OCI-LY1 (cell line): ENCODE measurements around the gene GLIPR2.

Experiments
- H2AFZ ChIP-seq: fragments of 200-600 bp; sonication (generic), shearing (Covaris generic); 2 replicates; pipeline ENCODE4 v1.6.0; 2014; ENCODE audit warnings: antibody characterized with exemption, mild to moderate bottlenecking, low read length
- H3F3A ChIP-seq: fragments of 200-600 bp; sonication (generic), shearing (Covaris generic); 2 replicates; pipeline ENCODE4 v1.6.0; 2014; ENCODE audit warnings: mild to moderate bottlenecking, antibody characterized with exemption, low read length, moderate library complexity; ENCODE audit not compliant: insufficient read depth
- H3K27ac ChIP-seq: fragments of 200-600 bp; sonication (generic); 2 replicates; pipeline ENCODE4 v1.5.1; 2014; ENCODE audit warnings: low read length, mixed run types, mild to moderate bottlenecking, low read depth; ENCODE audit not compliant: poor library complexity, severe bottlenecking
- H3K27me3 ChIP-seq: fragments of 200-600 bp; sonication (generic); 2 replicates; pipeline ENCODE4 v1.6.0; 2014; ENCODE audit warnings: antibody characterized with exemption, mild to moderate bottlenecking, low read length, moderate library complexity; ENCODE audit not compliant: insufficient read depth
- H3K36me3 ChIP-seq: fragments of 200-600 bp; sonication (generic); 2 replicates; pipeline ENCODE4 v1.6.1; 2014; ENCODE audit warnings: mild to moderate bottlenecking, antibody characterized with exemption, low read length, moderate library complexity, mixed read lengths; ENCODE audit not compliant: insufficient read depth
- H3K4me1 ChIP-seq: fragments of 200-600 bp; sonication (generic); 2 replicates; pipeline ENCODE4 v1.5.1; 2014; ENCODE audit warnings: mild to moderate bottlenecking, low read length, moderate library complexity; ENCODE audit not compliant: insufficient read depth, severe bottlenecking
- H3K4me2 ChIP-seq: fragments of 200-600 bp; sonication (generic), shearing (Covaris generic); 2 replicates; pipeline ENCODE4 v1.6.1; 2014; ENCODE audit warnings: low read length
- H3K4me3 ChIP-seq: fragments of 200-600 bp; sonication (generic); 2 replicates; pipeline ENCODE4 v1.5.1; 2014; ENCODE audit warnings: low read length, low read depth, mild to moderate bottlenecking, mixed read lengths; ENCODE audit not compliant: poor library complexity, severe bottlenecking
- H3K79me2 ChIP-seq: fragments of 200-600 bp; shearing (Covaris generic); 2 replicates; pipeline ENCODE4 v1.6.1; 2016; ENCODE audit warnings: mixed run types, low read length, mixed read lengths; ENCODE audit not compliant: insufficient read depth
- H3K9ac ChIP-seq: fragments of 200-600 bp; sonication (generic), shearing (Covaris generic); 2 replicates; pipeline ENCODE4 v1.6.1; 2014; ENCODE audit warnings: mild to moderate bottlenecking, low read length, mixed read lengths
- H3K9me2 ChIP-seq: fragments of 200-600 bp; sonication (generic), shearing (Covaris generic); 2 replicates; pipeline ENCODE4 v1.6.1; 2014; ENCODE audit warnings: low read depth, mild to moderate bottlenecking, low read length, mixed read lengths
- H3K9me3 ChIP-seq: fragments of 200-600 bp; shearing (Covaris generic); 2 replicates; pipeline ENCODE4 v1.6.1; 2014; ENCODE audit warnings: low read length, mixed read lengths
- H4K20me1 ChIP-seq: fragments of 200-600 bp; sonication (generic), shearing (Covaris generic); 2 replicates; pipeline ENCODE4 v1.6.0; 2016; ENCODE audit warnings: mild to moderate bottlenecking, low read length; ENCODE audit not compliant: insufficient read depth
- CTCF ChIP-seq: fragments of 200-600 bp; sonication (generic), shearing (Covaris generic); IDR thresholded peaks from 2 replicates; pipeline ENCODE4 v1.5.1; 2017; ENCODE audit warnings: mild to moderate bottlenecking, antibody characterized with exemption, low read length, moderate library complexity, mixed read lengths
- EZH2 ChIP-seq: fragments of 200-600 bp; sonication (generic), shearing (Covaris generic); IDR thresholded peaks from 2 replicates; pipeline ENCODE4 v1.8.0; 2017; ENCODE audit warnings: borderline replicate concordance, mixed run types, mild to moderate bottlenecking, antibody characterized with exemption, low read length, moderate library complexity, mixed read lengths

GLIPR2 gene

GRCh38 chr9:36101916-36102741 is 34.4 kb upstream of the GLIPR2 start:
- H3K4me3 ChIP-seq = no peak overlapping the region
- no peak overlapping the region for H2AFZ ChIP-seq
- no peak overlapping the region for H3K27ac ChIP-seq
- H3K9me3 ChIP-seq = no peaks in the 10 kb centered on the region
- no peak overlapping the region for H3K4me2 ChIP-seq
- H3K79me2 ChIP-seq = no peaks in the 10 kb centered on the region
- H3K9me2 ChIP-seq = no peaks in the 10 kb centered on the region
- H3K36me3 ChIP-seq = no peaks in the 10 kb centered on the region
- no peaks in the 10 kb centered on the region for H3F3A ChIP-seq
- no peaks in the 10 kb centered on the region for H3K4me1 ChIP-seq
- H3K9ac ChIP-seq = no peak overlapping the region
- no peaks in the 10 kb centered on the region for H3K27me3 ChIP-seq
- H4K20me1 ChIP-seq = no peaks in the 10 kb centered on the region
- TF ChIP-seq CTCF (no peak), EZH2 (no peak)

DNA sequence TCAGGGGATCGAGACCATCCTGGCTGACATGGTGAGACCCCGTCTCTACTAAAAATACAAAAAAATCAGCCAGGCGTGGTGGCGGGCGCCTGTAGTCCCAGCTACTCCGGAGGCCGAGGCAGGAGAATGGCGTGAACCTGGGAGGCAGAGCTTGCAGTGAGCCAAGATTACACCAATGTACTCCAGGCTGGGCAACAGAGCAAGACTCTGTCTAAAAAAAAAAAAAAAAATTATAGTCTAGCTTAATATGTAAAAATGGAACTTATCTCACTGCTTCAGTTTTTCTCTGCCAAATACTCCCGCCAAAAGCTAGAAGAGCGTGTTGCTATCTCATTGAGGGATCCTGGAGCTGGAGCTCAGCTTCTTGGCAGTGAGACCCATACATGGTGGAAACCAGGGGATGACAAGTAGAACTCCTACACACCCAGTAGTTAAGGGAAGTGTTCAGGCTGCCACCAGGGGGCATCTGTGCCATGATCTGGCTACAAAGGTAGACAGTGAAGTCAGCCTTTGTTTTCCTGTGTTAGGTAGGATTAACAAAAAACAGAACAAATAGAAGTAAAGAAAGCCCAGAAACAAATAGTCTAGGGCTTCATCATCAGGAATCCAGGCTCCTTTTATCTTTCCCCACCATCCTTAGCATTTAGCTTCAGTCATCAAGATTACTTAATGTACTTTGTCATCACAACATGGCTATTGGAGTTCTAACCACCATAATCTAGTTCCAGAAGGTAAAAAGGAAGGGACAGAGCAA is 33.6 kb upstream of the GLIPR2 start:
- H3F3A ChIP-seq = no peaks in the 10 kb centered on the region
- no peaks in the 10 kb centered on the region for H3K9me3 ChIP-seq
- TF ChIP-seq CTCF = peak; percentile 94
- no peak for TF ChIP-seq EZH2
- no peak overlapping the region for H3K4me2 ChIP-seq
- no peak overlapping the region for H3K9ac ChIP-seq
- no peaks in the 10 kb centered on the region for H3K27me3 ChIP-seq
- no peaks in the 10 kb centered on the region for H3K36me3 ChIP-seq
- H4K20me1 ChIP-seq = no peaks in the 10 kb centered on the region
- H3K9me2 ChIP-seq = no peaks in the 10 kb centered on the region
- no peak overlapping the region; the same call in 1 of the 2 replicates for H2AFZ ChIP-seq
- H3K79me2 ChIP-seq = no peaks in the 10 kb centered on the region
- H3K27ac ChIP-seq = no peak overlapping the region
- no peak overlapping the region for H3K4me3 ChIP-seq
- no peaks in the 10 kb centered on the region for H3K4me1 ChIP-seq

GRCh38 chr9:36109071-36109470 is 27.5 kb upstream of the GLIPR2 start:
- Histone ChIP-seq H3K27ac (no peak overlapping the region), H3K4me1 (no peaks in the 10 kb centered on the region), H3K27me3 (no peaks in the 10 kb centered on the region), H3K79me2 (no peaks in the 10 kb centered on the region), H3K9ac (no peak overlapping the region), H3K4me3 (no peak overlapping the region), H3K36me3 (no peaks in the 10 kb centered on the region), H4K20me1 (no peaks in the 10 kb centered on the region), H3K4me2 (no peak overlapping the region), H3K9me3 (no peaks in the 10 kb centered on the region), H2AFZ (no peak overlapping the region), H3F3A (no peaks in the 10 kb centered on the region), H3K9me2 (no peaks in the 10 kb centered on the region)
- TF ChIP-seq EZH2 (no peak), CTCF (no peak)
